ENCODE measurements around the gene SPON1.

GRCh38 chr11:13923182-13923581 is 39.3 kb upstream of the SPON1 start:
- TF ChIP-seq CTCF (IDR thresholded peaks at IDR 0.05; ENCODE audit: low read length) (no peak), EZH2 (IDR thresholded peaks at IDR 0.05; ENCODE audit: borderline replicate concordance, low read length) (no peak)

Measured in OCI-LY1 (cell line).